GM19043 (cell line): ENCODE data around the gene PIGX.

Experiments used
- ATAC-seq: cut with Tn5 transposase; IDR thresholded peaks from one replicate; pipeline ENCODE4 v1.9.1; 2021; ENCODE audit warnings: low read depth; ENCODE audit not compliant: unreplicated experiment

The PIGX gene

DNA sequence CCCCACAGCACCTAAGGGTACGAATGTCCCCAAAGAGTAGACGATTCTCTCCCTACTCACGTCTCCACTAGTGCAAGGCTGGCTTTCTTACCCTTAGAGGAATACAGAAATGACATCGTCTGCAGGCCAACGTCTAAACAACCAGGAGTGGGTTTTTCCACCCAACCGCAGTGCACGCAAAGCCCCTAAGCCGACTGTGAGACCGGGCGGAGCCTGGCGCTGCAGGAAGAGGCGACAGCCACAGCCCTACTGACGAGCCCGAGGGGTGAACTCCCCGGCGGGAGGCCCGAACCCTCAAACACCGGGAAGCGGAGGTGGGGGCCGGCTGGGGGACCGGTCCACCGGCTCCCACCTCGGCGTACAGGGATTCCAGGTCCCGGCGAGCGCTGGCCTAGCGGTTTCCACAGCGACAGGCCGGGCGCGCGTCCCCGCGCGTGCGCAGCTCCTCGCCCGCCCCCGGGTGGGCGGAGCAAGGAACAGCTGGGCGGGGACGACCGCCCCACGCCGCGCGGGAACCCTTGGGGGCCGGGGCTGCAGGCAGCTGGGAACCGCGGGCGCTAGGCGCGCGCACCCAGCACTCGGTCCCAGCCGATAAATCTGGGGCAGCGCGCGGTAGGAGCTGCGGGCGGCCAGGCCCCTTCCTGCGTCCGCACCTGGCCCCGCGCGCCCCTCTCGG is at the start of gene PIGX, which contains the start of gene CEP19:
TSS of gene PIGX (plus strand) at position 540 of the 676 bp plus-strand sequence.
TSS of gene CEP19 (minus strand) at position 413 of the 676 bp plus-strand sequence. CDS start 3,593 bp downstream, outside the sequence.
- ATAC-seq = peak; percentile 64

DNA sequence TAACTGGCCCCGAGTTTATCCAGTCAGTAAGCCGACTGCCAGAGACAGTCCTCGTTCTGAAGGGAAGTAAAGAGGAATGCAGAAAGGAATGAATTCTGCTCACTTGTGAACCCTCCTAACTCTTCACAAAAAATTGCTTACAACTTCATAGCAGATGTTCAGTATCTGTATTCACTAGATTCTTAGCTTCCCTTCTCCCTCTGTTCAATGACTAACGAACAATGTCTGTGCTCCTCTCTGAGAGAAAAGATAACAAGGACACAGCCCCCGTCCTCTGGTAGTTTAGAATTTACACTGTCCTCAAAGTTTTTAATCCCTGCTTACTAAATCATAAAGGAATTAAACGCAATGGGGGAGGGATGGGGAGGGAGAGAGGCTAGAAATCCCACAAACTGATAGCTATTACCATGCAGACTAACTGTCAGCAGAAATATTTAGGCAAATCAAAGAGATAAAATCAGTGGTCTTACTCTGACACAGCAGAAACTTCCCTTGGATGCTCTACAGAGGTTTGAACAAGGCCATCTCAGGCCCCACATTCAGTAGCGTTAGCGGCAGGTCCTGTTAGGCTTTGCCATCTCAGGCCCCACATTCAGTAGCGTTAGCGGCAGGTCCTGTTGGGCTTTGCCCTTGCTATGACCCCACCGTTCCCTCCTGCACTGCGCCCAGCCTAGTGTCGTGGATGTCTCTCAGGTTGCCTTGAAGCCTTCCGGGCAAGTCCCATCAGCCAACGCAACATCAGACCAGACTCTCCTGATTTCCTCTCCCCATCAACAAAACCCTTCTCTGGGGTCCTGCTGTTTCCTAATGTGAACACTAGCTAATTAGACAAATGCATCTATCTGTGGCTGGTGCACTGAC is 49.2 kb upstream of the PIGX start:
- ATAC-seq = no peak

DNA sequence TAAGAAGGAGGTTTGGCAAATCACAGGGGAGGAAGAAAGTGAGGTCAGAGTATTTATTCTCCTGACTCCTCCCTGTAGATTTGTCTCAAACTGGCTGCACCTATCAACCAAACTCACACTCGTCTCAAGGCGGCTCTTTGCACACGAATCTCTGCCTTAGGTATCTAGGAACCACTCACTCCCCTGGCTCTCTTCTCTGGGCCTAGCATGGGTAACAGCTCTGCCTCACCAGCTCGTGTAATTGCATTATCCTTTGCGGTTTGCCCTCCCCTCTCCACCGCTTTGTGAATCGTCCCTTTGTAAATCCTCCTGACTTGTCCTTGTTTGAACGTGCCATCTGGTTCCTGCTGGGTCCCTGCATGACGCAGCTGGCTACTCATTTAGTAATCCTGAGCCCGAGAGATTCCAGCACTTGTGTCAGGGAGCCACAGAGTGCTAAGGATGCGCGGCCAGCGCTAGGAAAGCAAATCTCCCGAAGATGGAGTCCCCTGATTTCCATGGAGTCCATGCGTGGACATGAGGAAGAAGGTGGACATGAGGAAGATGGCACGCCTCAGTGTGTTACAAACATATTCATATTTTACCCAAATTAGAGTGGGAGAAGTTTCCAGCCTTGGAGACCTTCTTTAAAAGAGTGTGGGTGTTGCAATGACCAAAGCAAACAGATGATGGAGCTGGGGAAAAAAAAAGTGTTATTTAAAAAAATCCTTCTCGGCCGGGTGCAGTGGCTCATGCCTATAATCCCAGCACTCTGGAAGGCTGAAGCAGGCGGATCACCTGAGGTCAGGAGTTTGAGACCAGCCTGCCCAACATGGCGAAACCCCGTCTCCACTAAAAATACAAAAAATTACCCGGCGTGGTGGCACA is 45.9 kb upstream of the PIGX start:
- ATAC-seq = no peak

DNA sequence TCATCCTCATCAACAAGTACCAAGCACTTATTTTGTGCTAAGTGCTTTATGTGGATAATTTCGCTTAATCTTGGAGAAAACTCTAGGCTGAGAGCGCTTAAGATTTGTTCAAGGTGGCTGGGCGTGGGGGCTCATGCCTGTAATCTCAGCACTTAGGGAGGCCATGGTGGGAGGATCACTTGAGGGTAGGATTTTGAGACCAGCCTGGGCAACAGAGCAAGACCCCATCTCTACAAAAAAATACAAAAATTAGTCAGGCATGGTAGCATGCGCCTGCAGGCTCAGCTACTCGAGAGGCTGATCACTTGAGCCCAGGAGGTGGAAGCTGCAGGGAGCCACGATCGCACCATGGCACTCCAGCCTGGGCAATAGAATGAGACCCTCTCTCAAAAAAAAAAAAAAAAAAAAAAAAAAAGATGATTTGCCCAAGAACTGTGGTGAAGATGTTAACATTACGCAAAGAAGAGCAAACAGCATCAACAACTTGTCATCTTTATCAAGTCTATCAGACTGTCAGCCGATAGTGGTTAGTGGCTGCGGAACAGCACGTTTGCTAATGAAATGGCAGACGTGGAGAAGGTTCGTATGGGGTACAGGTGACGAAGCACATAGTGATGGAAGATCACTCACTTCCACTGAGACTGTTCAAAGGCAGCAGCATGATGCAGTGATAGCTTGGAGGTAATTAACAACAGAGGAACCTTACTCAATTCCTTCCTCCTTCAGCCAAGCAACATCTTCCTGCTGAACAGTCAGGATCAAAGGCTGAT is 44.9 kb upstream of the PIGX start:
- ATAC-seq = no peak

DNA sequence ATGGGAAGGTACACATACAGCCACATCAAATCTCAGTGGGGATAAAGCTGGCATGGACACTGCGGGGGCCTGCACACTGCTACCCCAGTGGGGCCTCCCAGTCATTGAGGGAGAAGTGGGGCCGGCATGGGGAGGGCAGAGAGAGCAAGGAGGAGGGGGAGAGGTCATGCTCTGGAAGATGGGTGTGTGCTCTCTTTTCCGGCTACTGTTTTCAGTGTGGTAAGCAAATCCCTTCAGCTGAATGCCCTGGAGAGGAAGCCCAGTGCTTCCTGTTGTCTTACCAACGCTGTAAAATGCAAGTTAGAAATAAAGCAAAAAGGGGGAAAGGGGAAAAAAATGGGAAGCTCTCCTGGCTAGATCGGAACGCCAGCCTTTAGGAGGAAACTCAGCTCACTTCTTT is 41.8 kb upstream of the PIGX start:
- no peak for ATAC-seq

DNA sequence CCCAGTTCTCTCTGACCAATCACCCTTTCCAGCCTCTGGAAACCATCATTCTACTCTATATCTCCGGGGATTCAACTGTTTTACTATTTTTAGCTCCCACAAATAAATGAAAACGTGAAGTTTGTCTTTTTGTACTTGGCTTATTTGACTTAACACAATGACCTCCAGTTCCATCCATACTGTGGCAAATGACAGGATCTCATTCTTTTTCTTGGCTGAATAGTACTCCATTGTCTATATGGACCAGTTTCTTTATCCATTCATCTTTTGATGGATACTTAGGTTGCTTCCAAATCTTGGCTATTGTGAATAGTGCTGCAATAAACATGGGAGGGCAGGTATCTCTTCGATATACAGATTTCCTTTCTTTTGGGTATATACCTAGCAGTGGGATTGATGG is 38.5 kb upstream of the PIGX start:
- ATAC-seq = no peak

DNA sequence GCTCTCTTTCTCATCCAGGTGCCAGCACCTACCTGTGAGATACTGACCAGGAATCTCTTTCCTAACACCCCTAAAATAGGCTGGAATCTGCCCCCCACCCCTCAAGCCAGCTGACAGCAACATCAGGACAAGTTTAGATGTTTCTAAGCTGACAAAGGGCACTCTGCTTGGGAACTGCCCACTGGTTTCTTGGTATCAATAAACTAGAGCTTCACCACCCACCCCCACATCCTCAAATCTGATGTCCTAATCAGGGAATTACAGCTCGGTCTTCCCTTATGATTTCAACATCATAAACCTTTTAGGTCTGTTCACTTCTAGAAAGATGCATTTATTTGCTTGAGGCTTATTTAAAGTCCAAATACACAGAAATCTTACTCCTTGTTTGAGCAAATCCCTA is 34.8 kb upstream of the PIGX start:
- ATAC-seq = no peak

DNA sequence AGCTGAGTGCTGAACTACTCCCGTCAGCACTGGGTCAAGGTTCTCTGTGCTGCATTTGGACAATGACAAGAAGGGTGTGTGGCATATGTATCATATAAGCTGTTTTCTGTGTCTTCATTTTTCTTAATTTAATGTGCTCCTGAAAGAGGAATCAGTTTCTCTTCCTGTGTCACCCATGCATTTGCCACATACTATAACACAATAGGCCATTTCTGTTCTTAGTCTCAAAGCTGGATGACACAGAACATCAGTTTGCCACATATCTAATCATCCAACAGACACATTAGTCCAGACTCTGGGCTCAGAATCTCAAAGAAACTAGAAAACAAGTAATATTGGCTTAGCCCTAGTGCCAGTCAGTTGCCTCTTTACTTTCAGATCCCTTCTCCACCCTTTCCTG is 34.2 kb upstream of the PIGX start:
- ATAC-seq = no peak

DNA sequence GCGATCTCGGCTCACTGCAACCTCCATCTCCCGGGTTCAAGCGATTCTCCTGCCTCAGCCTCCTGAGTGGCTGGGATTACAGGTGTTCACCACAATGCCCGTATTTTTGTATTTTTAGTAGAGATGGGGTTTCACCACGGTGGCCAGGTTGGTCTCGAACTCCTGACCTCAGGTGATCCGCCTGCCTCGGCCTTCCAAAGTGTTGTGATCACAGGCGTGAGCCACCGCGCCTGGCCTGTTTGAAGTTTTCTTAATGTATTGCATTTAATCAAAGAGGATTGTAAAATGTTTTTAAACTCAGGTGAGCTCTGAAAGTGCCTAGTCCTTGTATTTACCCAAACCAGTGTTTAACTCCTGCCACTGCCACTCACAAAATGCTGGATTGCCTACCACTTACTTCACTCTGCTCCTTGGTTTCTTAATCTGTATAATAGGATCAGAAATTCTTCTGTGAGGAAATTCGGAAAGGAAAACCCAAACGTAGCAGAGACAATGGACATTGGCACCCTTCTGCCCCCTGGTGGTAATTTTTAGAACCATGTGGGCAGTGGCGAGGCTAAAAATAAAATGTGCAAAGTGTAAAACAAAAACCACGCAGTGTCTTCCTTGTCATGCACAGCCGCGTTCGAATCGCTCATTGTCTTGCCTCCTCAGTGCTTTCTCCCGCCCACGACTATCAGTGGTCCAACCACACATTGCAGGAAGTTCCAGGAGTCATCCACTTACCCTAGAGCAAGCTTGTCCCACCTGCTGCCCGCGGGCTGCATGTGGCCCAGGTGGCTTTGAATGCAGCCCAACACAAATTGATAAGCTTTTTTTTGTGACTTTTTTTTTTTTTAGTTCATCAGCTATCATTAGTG is 27.4 kb upstream of the PIGX start:
- peak; percentile 93 for ATAC-seq

DNA sequence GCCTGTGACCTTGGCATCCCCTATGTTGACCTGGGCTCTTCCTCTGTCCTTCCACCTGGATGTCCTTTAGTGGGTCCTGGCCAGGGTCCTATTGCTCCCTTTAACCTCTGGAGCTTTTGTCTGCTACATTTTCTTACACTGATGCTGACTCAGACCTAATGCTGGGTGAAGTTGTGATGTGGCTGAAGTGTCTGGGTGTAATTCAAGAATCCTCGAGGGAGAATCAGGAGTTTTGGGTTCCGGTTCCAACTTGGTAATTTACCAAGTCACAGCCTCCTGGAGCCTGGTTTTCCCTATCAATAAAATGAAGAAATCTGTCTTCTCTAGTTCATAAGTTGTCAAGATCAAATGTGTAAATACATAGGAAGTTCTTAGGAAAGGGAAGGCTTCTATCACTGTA is 25.7 kb upstream of the PIGX start:
- no peak for ATAC-seq

DNA sequence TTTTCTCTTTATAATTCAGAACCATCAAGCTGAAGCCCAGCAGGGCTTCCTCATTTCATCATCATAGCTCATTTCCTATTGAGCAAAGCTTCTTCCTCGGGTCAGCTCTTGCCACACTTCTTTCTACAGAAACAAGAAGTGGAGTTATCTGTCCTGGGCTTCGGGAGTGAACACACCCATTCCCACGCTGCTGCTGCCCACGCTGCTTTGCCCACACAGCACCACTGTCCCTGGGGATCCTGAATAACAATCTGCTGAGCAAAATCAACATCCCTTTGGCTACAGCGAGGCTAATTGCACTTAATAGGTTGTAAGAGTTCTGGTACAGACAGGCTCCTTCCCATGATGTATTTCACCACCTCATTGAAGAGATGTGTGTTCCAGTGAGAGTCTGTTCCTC is 23.8 kb upstream of the PIGX start:
- no peak for ATAC-seq

DNA sequence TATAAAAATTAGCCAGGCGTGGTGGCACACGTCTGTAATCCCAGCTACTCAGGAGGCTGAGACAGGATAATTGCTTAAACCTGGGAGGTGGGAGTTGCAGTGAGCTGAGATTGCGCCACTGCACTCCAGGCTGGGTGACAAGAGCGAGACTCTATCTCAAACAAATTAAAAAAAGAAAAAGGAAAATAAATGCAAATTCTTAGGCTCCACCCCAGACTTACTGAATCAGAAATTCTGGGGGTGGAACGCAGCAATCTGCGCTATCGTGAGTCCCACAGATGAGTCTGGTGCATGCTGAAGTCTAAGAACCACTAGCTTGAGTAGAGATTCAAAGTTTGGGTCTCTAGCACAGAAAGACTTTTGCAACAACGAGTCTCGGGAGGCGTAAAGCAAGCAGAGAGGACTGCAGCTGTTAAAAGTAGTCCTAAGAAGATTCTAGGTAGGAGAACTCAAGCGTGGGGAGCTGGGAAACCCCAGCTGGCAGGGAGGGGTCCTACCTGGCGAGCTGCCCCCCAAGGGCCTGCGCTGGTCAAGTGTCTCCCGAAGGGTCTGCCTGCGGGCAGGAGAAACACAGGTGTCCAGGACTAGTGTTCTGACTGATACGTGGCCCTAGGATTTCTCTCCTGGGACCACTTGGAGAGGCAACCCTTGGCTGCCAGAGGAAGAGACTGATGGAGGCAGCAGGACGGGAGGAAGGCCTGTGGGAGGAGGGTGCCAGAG is 22.1 kb upstream of the PIGX start:
- ATAC-seq = no peak

DNA sequence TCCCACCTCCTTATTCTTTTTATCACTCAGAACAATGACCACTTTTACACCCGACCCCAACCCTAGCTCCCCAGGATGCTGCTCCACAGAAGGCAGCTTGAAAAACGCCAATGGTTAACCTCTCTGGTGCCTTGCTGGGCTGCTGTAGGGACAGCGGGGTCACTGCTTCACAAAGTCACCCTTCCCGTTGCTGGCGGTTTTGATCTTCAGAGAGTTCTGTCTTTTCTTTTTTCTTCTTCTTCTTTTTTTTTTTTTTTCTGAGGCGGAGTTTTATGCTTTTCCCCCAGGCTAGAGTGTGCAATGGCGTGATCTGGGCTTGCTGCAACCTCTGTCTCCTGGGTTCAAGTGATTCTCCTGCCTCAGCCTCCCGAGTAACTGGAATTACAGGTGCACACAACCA is 20.8 kb upstream of the PIGX start:
- ATAC-seq = no peak

DNA sequence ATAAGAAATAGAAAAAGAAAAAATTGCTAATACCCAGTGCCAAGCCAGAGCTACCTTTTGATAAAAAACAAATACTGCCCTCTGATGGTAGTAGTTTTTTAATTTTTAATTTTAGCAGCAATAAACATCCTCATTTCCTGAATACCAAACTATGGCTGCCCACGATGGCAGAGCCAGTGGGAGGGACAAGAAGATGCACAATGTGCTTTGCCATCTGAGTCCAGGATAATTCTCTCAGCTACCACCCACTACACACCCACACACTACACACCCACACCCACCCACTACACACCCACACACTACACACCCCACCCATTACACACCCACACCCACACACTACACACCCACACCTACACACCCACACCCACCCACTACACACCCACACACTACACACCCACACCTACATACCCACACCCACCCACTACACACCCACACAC is 18.0 kb upstream of the PIGX start:
- ATAC-seq = no peak

DNA sequence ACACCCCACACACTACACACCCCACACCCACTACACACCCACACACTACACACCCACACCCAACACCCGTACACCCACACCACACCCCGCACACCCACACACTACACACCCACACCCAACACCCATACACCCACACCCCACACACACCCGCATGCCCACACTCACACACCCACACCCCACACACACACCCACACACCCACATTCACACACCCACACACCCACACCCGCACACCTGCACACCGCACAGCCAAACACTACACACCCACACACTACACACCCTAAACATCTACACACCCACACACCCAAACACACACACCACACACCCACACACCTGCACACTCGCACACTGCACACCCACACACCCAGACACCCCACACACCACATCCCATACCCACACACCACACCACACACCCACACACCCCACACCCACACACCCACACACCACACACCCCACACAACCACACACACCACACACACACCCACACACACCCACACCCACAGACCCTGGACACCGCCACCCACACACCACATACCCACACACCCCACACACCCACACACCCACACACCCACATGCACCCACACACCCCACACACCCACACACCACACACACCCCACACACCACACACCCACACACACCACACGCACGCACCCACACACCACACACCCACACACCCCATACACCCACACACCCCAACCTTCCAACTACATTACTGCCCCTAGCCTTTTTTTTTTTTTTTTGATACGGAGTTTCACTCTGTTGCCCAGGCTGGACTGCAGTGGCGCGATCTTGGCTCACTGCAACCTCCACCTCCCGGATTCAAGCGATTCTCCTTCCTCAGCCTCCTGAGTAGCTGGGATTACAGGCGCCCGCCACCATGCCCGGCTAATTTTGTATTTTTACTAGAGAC is 17.0 kb upstream of the PIGX start:
- ATAC-seq = no peak

DNA sequence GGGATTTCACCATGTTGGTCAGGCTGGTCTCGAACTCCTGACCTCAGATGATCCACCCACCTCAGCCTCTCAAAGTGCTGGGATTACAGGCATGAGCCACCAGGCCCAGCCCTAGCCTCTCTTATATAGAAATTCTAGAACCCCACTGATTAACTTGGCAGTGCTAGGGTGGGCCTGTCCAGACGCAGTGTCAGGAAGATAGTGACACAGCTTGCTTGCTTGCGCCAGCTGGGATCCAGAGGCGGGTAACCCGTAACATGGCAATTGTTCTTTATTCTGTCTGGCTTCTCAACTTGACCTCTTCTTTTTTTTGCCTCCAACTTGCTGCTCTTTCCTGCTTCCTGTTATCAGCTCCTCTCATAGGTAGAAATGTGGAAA is 16.3 kb upstream of the PIGX start:
- no peak for ATAC-seq

DNA sequence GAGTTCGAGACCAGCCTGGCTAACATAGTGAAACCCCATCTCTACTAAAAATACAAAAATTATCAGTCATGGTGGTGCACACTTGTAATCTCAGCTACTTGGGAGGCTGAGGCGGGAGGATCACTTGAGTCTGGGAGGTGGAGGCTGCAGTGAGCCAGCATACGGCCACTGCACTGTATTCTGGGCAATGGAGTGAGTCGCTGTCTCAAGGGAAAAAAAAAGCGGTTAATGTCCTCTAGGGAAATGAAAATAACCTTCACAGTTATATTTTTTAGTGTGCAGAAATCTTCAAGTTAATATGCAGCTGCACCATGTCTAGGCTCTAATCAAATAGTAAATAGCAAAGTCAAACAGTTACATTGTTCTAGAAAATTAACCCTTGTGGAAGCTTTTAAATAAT is 14.9 kb upstream of the PIGX start:
- ATAC-seq = no peak

DNA sequence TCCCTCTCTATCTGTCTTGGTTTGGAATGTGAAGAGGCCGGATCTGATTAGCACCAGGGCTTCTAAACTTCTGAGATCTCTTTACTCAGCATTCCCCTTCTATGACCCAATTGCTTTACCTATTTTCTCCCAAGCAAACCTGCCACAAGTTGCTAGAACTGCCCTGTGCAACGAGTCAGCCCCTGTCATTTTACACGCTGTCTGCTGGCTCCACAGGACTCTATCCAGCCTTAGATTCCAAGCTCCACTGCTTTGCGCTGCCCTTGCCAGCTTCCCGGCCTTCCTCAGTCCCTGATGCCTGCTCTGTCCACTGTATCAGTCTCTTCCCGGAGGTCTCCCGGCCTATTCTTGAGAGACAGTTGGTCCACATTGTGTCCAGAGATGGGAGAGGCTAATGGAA is 12.4 kb upstream of the PIGX start:
- ATAC-seq = no peak
